Hepatocyte (in vitro differentiated cells): Measurements from ENCODE around the gene PGR.

ENCODE experiments used
- EZH2 ChIP-seq: fragments of 200-600 bp; sonication (generic); IDR thresholded peaks from 2 replicates; pipeline ENCODE4 v1.6.1; 2016; ENCODE audit warnings: antibody characterized with exemption, mild to moderate bottlenecking, borderline replicate concordance
- EZH2phosphoT487 ChIP-seq: fragments of 200-600 bp; sonication (generic); IDR thresholded peaks from one replicate; pipeline ENCODE4 v1.6.1; 2018; ENCODE audit warnings: antibody characterized with exemption, mild to moderate bottlenecking, low read depth, moderate library complexity; ENCODE audit not compliant: unreplicated experiment, severe bottlenecking
- TF ChIP-seq, protein P1 (sequence below): fragments of 200-600 bp; sonication (generic); IDR thresholded peaks from 2 replicates; pipeline ENCODE4 v1.5.1; 2016; ENCODE audit warnings: antibody characterized with exemption, mild to moderate bottlenecking; ENCODE audit not compliant: poor library complexity

DNA sequence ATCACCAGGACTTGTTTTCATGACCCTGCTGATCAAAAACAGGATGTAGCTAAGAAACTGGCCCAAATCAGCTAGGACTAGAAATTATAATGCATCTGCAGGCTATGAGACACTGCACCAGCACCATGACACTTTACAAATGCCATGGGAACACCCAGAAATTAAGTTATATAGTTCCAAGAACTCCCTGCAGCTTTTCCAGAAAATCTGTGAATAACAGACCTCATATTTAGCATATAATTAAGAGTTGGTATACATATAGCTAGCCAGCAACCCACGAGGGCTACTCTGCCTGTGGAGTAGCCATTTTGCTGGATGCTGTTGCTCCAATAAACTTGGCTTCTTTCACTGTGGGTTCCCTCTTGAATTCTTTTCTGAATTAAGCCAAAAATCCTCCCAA is 101.0 kb downstream of the PGR start:
- TF ChIP-seq, protein P1, sequence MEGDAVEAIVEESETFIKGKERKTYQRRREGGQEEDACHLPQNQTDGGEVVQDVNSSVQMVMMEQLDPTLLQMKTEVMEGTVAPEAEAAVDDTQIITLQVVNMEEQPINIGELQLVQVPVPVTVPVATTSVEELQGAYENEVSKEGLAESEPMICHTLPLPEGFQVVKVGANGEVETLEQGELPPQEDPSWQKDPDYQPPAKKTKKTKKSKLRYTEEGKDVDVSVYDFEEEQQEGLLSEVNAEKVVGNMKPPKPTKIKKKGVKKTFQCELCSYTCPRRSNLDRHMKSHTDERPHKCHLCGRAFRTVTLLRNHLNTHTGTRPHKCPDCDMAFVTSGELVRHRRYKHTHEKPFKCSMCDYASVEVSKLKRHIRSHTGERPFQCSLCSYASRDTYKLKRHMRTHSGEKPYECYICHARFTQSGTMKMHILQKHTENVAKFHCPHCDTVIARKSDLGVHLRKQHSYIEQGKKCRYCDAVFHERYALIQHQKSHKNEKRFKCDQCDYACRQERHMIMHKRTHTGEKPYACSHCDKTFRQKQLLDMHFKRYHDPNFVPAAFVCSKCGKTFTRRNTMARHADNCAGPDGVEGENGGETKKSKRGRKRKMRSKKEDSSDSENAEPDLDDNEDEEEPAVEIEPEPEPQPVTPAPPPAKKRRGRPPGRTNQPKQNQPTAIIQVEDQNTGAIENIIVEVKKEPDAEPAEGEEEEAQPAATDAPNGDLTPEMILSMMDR: no peak
- TF ChIP-seq EZH2: no peak
- TF ChIP-seq EZH2phosphoT487: no peak
